SW480 (cell line): ENCODE data around the gene MRM2.
A peak's percentile ranks its signal among the peaks of the same experiment; 100 is the strongest.

Experiments used
- DNase-seq: peaks from one replicate; pipeline ENCODE4 v3.0.0-alpha.2; 2016; ENCODE audit warnings: low spot score

The MRM2 gene

DNA sequence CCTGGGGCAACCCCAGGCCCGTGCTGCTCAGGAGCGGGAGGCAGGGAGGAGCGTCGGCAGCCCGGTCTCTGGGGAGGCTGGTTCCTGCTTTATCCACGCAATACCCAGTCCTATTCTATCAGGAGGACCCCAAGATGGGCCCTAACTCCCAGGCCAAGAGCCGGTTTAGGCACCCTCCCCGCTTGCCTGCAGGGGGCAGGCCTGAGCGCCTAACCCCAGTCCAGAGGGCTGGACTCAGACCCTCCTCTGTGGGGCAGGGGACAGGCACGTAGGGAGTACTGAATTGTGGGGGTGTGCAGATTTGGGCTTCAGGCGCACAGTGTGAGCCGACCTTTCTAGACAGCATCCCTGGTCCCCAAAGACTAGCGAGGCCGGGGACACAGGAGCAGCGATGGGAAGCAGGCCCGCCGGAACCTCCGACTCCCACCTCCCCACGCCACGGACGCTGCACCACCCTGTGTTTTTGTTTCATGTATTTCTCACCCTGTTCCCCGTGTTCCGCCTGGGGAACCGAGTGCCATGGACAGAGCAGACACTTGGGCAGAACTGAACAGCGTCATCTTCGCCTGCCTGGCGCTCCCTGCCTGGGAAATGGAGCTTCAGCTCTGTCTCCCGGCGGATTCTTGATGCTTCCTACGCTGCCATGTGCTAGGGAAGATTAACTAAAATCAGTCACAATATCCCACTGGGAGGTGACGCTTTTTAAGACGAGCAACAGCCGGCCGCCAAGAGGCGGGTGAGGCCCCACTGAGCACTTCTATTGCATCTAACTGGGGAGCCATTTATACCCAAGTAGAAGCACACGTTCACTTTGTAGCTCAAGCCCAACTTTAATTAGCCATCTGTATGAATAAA is 5.4 kb upstream of the MRM2 start:
- DNase-seq = no peak

DNA sequence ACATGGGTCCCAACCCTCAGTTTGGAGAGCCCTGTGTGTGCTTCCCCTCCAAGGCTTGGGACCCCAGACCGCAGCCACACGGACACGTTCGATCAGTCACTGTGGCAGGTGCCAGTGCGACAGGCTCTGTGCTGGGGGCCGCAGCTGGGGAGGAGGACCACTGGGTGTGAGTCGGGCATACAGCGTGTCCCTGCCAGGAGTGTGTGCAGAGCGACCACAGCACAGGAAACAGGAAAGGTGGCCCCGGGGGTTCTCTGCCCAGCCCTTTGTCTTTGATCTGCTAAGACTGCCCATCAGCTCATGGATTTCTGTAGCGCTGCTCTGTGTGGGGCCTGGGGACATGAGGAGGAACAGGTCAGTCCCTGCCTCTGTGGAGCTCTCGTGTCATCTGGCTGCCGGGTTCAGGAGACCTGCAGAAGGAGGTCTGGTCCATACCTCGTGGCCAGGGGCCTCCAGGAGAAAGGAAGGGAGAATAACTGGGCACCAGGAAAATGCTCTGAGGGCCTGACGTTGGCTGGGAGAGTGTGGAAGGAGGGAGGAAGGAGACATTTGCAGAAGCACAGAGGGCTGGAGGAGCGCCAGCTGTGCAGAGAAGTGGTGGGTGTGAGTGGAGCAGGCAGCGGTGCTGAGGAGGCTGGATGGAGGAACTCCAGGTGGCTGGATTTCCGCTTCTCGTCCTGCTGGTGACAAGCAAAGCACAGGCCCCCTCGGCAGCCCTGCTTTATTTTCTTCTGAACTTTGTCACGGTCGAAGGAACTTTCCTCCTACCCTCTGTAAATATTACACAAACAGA is 4.1 kb upstream of the MRM2 start:
- DNase-seq = peak; percentile 46

DNA sequence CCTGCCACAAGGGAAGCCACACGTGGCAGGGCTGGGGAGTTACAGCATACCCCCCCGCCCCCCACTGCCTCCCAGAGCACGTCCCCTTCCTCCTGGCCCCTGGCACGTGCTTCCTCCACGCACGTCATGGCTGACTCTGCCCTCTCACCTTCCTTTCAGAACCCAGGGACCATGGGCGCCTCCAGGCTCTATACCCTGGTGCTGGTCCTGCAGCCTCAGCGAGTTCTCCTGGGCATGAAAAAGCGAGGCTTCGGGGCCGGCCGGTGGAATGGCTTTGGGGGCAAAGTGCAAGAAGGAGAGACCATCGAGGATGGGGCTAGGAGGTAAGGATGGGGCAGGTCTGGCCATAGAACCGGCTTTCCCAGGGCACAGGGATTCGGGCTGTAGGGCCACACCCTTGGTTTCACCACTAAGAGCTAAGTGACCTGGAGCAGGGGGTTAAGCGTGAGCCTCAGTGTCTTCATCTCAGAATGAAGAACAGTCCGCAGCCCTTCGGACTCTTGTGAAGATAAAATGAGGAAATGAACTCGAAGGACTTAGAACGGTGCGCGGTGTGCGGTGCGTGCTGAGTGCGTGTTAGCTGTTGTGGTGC is 2.5 kb upstream of the MRM2 start:
- DNase-seq = no peak

DNA sequence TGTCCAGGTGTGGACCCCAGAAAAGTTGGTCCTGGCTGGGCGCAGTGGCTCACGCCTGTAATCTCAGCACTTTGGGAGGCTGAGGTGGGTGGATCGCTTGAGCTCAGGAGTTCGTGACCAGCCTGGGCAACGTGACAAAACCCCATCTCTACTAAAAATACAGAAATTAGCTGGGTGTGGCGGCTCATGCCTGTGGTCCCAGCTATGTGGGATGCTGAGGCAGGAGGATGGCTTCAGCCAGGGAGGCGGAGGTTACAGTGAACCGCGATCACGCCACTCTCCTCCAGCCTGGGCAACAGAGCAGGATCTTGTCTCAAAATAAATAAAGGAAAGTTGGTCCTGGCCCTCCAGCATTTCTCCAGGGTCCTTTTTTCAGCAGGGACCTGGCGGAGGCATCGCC is 1.5 kb upstream of the MRM2 start:
- no peak for DNase-seq

DNA sequence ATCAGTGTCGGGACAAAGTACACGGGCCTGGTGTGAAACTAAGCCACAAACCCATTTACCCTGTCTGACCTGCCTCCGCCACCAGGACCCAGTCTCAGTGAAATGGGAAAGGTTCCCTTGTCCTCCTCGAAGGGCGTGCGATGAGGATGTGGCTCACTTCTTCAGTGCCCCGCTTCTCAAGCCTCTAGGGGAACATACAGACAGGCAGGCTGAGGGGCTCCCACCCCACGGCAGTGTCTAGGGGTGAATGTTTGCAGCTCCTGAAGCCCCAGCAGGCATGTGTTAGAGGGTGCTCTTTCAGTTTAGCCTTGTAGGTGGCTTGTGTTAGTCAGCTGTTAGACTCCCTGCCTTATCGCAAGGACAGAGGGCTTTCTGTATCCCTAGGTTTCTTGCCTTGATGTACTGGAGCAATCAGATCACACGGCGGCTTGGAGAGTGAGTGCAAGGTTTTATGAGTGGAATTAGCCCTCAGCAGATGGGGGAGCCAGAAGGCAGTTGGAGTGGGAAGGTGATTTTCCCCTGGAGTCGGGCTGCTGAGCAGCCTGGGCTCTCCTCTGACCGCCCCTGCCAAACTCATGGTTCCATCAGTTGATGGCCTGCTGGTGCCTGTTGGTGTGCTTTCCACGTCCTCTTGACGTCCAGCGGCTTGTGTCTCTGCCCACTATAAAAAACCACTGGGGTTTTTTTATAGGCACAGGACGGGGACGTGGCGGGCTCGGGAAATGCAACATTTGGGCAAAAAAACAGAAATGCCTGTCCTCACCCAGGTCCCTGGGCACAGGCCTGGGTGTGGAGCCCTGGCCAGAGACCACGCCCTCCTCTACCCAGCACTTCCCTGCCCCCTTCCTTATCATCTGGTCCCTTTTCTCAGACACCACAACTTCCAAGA is 780 bp upstream of the MRM2 start:
- peak; percentile 63 for DNase-seq

DNA sequence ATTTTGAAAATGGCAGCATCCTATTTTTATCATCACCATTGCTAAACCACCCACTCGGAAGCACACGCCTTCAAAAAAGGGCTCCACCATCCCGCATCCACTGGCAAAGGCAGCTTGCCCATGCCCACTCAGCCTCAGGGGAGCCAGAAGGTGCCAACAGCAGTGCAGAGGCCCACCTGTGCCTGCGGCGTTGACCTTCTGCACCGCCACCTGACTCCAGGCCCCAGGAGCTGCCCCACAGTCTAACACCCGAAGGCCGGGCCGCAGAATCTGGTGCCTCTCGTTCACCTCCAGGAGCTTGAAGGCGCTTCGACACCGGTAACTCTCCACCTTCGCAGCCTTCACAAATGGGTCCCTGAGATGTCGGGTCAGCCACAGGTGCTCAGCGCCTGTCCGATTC is 2.8 kb downstream of the MRM2 start:
- no peak for DNase-seq

DNA sequence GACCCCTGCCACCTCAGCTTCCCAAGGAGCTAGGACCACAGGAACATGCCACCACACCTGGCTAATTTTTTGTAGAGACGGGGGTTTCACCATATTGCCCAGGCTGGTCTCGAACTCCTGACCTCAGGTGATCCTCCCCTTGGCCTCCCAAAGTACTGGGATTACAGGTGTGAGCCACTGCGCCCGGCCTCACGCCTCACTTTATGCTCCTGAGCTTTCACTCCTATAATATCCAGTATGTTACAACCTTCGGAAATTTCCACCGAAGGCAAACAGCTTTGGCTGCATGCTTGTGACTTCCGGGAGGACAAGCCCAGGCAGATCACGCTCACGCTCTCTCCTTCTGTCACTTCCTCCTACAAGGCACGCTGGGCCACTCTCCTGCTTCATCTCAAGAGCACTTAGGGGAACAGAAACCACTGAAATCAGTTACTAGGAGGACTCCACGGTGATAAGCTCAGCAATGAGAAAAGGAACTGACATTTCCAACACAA is 4.8 kb downstream of the MRM2 start:
- DNase-seq = no peak

DNA sequence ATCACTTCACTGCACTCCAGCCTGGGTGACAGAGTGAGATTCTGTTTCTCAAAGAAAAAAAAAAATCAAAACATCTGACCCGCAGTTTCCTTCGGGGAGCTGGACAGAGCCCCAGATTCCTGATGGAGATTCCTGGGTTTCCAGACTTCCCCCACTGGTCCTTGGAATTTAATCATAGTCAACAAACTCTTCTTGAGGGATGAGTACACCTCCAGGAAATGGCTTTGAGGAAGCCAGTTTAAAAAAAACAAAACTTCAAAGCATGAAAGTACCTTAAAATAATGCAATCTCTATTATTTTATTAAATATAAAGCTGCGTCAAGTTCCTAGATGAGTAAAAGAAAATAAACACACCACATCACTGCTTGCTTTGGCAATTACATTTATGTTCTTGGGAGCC is 8.1 kb downstream of the MRM2 start:
- DNase-seq = no peak

DNA sequence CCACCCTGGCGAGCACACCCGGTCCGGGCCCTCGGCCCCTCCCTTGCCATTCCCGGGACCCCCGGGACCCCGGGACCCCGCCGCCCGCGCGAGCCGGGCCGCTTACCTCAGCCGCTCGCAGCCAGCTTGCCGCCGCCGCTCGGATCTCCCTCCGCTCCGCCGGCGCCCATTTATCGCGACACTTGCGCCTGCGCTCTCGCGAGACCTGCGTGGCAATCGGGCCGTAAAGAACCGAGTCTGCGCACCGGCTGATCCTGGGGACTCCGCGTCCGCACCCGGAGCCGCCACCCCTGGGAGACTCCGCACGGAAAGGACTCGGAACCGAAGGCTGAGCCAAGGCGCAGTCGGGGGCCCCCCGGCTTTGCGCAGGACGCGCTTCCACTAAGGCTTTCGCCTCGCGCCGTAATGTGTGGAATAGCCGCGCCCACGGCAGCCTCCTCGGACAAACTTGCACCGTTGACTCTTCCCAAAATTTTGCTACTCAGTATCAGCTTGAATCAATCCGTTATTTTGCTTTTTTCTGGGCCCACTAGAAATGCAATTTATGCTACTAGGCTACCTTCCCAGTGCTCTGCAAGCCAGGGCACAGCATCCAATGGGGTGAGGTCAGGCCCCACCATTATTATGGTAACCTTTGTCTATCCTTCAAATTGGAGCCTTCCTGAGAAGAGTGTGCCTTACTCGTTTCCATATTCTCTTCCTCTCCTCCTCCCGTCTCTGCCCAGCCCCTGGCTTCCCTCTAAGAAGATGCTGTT is 9.1 kb downstream of the MRM2 start, which contains the start of gene MAD1L1:
Gene MAD1L1 (minus strand): TSS at position 180 of the 755 bp plus-strand sequence. CDS start 2,812 bp downstream, outside the sequence.
- DNase-seq = peak; percentile 96

DNA sequence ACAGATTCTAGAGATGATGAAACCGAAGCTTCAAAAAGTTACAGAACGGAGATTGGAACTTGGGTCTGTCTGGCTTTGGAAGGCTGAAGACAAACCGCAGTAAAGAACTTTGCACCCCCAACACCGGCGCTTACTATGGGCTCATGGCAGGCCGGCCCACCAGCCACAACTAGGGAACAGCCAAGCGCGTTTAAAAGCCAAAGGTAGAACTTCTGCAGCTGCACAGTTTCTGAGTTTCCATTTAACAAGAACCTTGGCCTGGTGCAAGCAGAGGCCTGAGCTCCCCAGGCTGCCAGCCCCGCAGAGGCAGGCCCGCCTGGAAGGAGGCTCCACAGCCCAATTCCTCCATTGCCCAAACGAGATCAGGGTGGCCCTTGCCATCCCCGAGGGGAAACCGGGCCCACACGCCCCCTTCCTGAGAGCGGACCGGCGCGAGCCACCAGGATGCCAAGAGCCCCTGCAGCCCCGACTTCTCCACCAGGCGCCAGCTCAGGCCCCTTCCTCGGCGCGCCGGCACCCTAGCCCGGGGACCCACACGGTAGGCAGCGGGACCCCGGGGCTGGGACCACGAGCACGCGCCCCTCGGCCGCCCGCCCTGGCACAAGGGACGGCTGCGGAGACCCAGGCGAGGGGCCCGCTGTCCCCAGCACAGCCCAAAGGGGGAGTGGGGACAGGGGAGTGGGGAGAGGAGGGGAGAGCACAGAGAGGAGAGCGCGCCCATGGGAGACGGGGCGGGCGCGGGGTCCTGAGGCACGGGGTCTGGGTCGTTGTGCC is 9.8 kb downstream of the MRM2 start:
- no peak for DNase-seq

DNA sequence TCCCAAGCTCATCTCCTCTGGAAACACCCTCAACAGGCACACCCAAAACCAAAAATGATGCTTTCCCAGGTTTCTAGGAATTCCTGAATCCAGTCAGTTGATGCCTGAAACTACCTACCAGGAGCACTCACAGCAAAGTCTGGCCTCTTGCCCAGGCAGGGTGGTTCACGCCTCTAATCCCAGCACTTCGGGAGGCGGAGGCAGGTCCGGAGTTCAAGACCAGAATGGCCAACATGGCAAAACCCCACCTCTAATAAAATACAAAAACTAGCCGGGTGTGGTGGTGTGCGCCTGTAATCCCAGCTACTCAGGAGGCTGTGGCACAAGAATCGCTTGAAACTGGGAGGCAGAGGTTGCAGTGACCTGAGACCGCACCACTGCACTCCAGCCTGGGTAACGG is 11.1 kb downstream of the MRM2 start:
- DNase-seq = no peak

DNA sequence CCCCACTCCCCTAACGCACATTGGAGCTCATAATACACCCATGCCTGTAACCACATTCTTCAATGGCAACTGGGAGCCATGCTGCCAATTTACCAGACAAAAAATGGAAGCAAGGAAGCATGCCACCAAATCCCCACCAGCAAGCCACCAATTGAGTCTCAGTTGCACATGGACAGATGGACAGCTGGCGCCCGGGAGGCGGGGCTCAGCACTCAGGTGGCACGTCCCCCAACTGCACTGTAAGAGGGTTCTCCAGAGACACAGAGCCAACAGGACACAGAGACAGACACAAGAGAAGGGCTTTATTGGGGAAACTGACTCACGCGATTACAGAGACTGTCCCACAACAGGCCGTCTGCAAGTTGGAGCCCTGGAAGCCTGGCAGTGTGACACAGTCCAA is 11.8 kb downstream of the MRM2 start:
- no peak for DNase-seq

DNA sequence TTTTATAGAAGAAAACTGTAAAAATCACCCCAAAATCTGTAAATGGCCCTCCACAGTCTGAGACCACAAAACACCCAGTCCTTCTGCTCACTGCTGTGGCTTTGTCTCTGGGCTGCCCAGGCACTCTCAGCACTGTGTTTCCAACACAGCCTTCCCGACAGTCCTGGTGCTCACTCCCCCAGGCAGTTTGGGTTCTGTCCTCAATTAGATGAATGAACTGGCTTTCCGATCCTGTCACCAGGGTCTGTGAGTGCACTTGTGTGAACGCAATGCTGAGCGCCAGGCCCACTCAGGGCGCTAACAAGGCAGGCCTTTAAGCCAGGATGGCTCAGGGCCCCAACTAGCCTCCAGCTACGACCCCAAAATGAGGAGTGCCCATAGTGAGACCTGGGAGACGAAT is 12.5 kb downstream of the MRM2 start:
- no peak for DNase-seq

DNA sequence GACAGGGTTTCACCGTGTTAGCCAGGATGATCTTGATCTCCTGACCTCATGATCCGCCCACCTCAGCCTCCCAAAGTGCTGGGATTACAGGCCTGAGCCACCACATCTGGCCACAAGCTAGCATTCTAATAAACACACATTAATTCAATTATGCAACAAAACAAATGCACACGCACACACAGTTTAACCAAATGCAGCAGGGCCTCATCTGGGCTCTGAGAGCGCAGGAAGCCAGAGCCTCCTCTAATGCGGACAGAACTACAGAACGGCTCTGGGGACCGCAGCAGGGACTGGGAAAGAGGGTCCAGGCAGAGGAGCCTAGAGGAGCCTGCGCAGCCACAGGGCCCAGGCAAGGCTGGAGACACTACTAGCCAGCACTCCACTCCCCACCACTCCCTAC is 13.1 kb downstream of the MRM2 start:
- DNase-seq = no peak

DNA sequence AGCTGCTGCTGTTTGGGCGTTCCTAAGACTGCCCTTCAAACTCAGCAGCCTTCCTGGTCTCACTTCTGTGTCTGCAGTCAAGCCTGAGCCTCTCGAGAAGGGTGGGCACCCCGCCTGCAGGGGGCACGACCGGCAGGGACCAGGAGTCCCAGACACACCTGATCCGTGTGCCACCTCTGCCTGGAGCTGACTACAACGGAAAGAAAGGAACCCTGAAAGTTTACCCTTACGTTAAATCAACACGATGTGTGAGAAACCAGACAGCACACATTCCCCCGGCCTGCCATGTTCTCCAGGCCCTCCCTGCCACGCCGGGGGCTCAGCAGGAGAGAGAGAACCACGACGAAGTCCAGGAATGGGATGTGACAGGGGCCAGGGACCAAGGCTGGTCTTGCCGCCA is 14.3 kb downstream of the MRM2 start:
- DNase-seq = no peak

DNA sequence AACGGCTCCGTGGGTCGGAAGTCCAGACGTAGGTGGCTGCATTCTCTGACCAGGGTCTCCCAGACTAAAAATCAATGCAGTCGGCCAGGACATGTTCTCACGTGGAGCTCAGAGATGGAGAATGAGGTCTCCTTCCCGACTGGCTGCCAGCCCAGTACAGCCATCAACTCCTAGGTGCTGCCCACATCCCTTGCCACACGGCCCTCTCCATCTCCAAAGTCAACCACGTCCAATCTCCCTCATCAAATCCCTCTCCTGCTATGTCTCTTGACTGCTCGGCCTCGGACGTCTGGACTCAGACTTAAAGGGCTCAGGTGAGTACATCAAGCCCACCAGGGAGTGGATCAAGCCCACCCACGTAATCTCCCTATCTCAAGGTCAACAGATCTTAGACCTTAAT is 16.2 kb downstream of the MRM2 start:
- no peak for DNase-seq

DNA sequence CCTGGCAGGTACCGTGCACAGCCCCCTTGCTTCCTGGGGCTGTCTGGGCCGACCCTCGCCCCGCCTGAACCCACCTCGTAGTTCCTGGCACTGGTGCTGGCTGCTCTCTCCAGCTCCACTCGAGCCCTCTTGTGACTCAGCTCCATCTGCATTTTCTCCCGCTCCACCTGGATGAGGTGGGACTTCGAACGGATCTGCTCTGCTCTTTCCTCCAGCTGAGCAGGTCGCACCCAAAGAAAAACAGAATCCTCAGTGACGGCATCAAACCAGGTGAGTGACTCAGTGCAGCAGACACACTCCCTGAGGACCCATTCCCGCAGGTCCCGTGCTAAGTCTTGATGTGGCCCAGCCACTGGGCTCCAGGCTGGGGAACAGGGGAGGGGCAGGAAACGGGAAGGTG is 16.7 kb downstream of the MRM2 start:
- DNase-seq = no peak

DNA sequence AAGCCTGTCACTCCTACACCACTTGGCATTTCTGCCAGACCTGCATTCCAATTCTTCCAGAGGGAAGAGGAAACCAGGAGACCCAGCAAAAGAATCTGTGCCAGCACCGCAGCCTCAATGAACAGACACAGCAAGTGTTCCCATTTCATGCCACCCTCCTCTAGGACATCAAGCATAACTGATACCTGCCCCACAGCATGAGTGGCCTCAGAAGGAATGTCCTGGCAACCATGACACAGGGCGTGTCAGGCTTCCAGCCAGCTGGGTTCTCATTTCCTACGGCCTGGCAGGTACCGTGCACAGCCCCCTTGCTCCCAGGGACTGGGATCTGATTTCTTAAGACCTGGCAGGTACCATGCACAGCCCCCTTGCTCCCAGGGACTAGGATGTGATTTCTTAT is 17.1 kb downstream of the MRM2 start:
- no peak for DNase-seq

DNA sequence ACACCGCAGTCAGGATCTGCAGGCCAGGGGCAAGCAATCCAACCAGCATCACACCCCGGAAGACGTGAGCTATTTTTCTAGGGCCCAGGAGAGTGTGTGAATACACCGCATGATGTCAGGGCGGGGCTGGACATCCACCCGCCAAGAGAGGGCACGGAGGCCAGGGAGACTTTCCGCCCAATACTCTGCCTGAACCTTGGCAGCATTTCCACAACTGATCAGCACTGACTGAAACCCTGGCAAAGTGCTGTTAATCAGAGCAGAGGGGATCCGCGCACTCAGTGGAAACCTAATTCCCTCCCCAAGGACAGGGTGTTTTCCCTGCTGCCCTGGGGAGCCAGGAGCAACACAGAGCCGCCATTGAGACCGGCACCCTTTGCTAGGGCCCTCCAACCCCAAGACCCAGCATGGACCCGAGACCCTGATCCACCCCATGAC is 17.5 kb downstream of the MRM2 start:
- DNase-seq = no peak

DNA sequence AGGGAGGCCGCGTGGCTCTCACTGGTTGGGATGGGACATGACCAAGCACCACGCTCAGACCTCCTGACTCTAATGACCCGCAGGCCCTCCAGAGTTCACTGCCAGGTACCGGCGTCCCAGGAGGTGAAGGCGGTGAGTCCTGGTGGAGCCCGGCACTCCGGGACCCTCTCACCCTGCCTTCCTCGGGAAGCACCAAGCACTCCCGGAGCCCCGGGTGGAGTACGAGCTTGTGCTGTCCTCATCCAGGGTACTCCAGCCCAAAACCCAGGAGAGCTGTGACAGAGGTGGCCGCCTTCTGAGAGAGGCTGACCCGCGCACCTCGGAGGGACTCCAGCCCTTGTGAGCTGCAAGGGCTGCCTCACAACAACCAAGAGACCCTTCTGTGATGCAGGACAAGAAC is 18.7 kb downstream of the MRM2 start:
- no peak for DNase-seq
